Uterus (tissue), 2 donors: ENCODE measurements around the gene TTC3.

ENCODE experiments used
- POLR2A ChIP-seq, 2 donors: fragments of 450-650 bp; IDR thresholded peaks; one replicate each; pipeline ENCODE4 v1.6.1; 2016; ENCODE audit warnings: antibody characterized with exemption in 2 of 2, mild to moderate bottlenecking in 1 of 2, moderate library complexity in 1 of 2
- TF ChIP-seq, protein P1 (sequence below), 4 experiments: fragments of 200-600 bp in 2 of 4; fragments of 450-650 bp in 2 of 4; sonication (generic) in 2 of 4; IDR thresholded peaks; one replicate each; pipeline ENCODE4 v1.5.1; 2016 to 2019; ENCODE audit warnings: antibody characterized with exemption in 4 of 4, mild to moderate bottlenecking in 2 of 4, moderate library complexity in 1 of 4

DNA sequence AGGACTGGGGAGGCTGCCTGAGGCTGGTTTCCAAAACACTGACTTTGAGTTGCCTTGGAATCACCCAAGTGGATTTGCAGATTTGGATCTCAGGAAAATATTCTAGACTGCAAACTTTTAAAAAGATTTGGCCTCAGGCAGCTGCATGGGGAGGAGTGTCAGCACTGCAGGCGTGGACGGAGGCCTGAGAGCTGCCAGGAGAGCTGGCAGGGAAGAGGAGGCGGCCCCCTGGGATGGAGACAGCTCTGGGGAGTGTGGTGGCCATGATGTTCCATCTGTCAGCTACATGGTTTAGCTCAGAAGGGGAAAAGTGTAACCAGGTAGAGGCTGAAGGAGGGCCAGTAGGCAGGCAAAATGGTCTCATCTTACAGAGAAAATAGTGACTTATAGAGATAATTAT, 122.0 kb downstream of the TTC3 start:
- TF ChIP-seq, protein P1, sequence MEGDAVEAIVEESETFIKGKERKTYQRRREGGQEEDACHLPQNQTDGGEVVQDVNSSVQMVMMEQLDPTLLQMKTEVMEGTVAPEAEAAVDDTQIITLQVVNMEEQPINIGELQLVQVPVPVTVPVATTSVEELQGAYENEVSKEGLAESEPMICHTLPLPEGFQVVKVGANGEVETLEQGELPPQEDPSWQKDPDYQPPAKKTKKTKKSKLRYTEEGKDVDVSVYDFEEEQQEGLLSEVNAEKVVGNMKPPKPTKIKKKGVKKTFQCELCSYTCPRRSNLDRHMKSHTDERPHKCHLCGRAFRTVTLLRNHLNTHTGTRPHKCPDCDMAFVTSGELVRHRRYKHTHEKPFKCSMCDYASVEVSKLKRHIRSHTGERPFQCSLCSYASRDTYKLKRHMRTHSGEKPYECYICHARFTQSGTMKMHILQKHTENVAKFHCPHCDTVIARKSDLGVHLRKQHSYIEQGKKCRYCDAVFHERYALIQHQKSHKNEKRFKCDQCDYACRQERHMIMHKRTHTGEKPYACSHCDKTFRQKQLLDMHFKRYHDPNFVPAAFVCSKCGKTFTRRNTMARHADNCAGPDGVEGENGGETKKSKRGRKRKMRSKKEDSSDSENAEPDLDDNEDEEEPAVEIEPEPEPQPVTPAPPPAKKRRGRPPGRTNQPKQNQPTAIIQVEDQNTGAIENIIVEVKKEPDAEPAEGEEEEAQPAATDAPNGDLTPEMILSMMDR (IDR thresholded peaks at IDR 0.05): no peak
- no peak for TF ChIP-seq POLR2A (IDR thresholded peaks at IDR 0.05)
